NK-92 (cell line): ENCODE data around the gene CNN3.
"Not testable (repeated sequence)": the region's sequence is repeated elsewhere in the genome, so short reads cannot be mapped to it uniquely, and the experiment has no call there.

Source experiments
- DNase-seq: peaks from one replicate; lab custom pipeline; 2025; ENCODE audit not compliant: unreplicated experiment; lab: John Stamatoyannopoulos, UW

The CNN3 gene

GRCh38 chr1:94949681-94950661 lies 23.1 kb upstream of the CNN3 start:
- no peak for DNase-seq

- DNase-seq = no peak
Observed at GRCh38 chr1:94947437-94947836, 20.5 kb upstream of the CNN3 start.

- DNase-seq = no peak
Observed at GRCh38 chr1:94946886-94947285, 20.0 kb upstream of the CNN3 start.

- DNase-seq = no peak
Observed at GRCh38 chr1:94942171-94943128, 15.5 kb upstream of the CNN3 start.

GRCh38 chr1:94941480-94941879 lies 14.6 kb upstream of the CNN3 start:
- not testable (repeated sequence) for DNase-seq

- DNase-seq = no peak
Observed at GRCh38 chr1:94940738-94941137, 13.8 kb upstream of the CNN3 start.

GRCh38 chr1:94937820-94938219 lies 10.9 kb upstream of the CNN3 start:
- no peak for DNase-seq

GRCh38 chr1:94936861-94937620 lies 10.1 kb upstream of the CNN3 start:
- DNase-seq = no peak

- DNase-seq = no peak
Observed at GRCh38 chr1:94935476-94935875, 8.6 kb upstream of the CNN3 start.

GRCh38 chr1:94935034-94935433 lies 8.1 kb upstream of the CNN3 start:
- DNase-seq = no peak

GRCh38 chr1:94934551-94934950 lies 7.6 kb upstream of the CNN3 start:
- DNase-seq = no peak

GRCh38 chr1:94931254-94931841 lies 4.4 kb upstream of the CNN3 start:
- no peak for DNase-seq

- DNase-seq = no peak
Observed at GRCh38 chr1:94929351-94930217, 2.7 kb upstream of the CNN3 start.

GRCh38 chr1:94928293-94928939 lies 1.5 kb upstream of the CNN3 start:
- no peak for DNase-seq

GRCh38 chr1:94927405-94928175 lies 680 bp upstream of the CNN3 start:
- DNase-seq = no peak

GRCh38 chr1:94926126-94926914 lies 590 bp downstream of the CNN3 start:
- DNase-seq = no peak

- no peak for DNase-seq
Observed at GRCh38 chr1:94925561-94926125, 1.3 kb downstream of the CNN3 start.
